Suprapubic skin (tissue), 4 donors: ENCODE data around the gene SLC27A5.

Experiments
- CTCF ChIP-seq, 2 donors: fragments of 200-600 bp in 1 of 2; fragments of 450-650 bp in 1 of 2; sonication (generic) in 1 of 2; IDR thresholded peaks; one replicate each; pipeline ENCODE4 v1.5.1; 2016 to 2019; ENCODE audit warnings: antibody characterized with exemption in 2 of 2, mild to moderate bottlenecking in 1 of 2, moderate library complexity in 1 of 2
- EP300 ChIP-seq: sonication (generic); formaldehyde crosslinking; IDR thresholded peaks from one replicate; pipeline ENCODE4 v1.6.1; 2017; ENCODE audit warnings: antibody characterized with exemption
- POLR2A ChIP-seq, 2 donors: fragments of 450-650 bp; IDR thresholded peaks; one replicate each; pipeline ENCODE4 v1.6.1; 2017; ENCODE audit warnings: antibody characterized with exemption in 2 of 2, mild to moderate bottlenecking in 2 of 2, moderate library complexity in 2 of 2
- POLR2AphosphoS5 ChIP-seq, 3 donors: sonication (generic); formaldehyde crosslinking; IDR thresholded peaks; one replicate each; pipeline ENCODE4 v1.6.1; 2017; ENCODE audit warnings: antibody characterized with exemption in 3 of 3

DNA sequence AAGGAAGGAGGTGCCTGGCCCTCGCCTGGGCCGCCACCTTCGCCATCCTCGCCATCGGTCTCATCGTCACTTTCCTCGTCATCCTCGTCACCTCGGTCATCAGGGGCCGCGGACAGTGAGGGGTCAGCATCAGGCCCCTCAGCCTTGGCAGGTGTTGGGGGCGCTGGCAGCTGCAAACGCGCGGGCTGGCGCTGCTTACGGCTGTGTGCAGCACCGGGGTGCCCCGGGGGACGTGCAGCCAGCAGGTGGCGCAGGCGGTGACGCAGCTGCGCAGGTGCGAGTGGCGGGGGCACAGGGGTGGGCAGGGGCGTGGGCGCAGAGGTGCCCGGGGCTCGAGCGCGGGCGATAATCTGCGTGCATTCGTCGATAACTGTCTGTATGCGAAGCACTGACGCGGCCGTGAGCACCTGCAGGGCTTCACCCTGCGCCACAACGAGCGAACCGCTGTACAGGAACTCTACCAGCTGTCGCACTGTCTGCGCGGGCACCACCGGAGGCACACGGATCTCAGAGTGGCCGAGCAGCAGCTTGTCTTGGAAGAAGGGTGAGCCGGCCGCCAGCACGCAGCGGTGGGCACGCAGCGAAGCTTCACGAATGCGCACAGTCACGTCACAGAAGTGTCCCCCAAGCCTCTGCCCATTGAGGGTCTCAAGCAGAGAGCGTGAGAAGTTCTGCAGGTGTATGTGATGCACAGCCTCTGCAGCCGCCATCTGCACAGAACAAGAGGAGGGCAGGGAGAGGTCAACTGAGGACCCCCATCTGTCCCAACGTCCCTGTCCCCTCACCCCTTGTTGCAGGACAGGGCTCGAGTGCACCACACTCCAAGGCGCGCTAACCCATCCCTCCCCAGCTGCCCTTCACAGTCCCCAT lies 5.4 kb upstream of the SLC27A5 start:
- TF ChIP-seq CTCF (IDR thresholded peaks at IDR 0.05) (no peak), POLR2AphosphoS5 (IDR thresholded peaks at IDR 0.05) (no peak), EP300 (no peak), POLR2A (IDR thresholded peaks at IDR 0.05) (no peak)
